ENCODE results near the gene PRKCE.
A peak's percentile ranks its signal among the peaks of the same experiment; 100 is the strongest.

The PRKCE gene

GRCh38 chr2:45951025-45951727, 299.7 kb downstream of the PRKCE start:
- in situ Hi-C loops (cut with HindIII; ENCODE audit: low pct_unique_long_range_greater_than_20kb, low sequenced_read_pairs) = no loop called here
- no peak for TF ChIP-seq JUND (IDR thresholded peaks at IDR 0.05; ENCODE audit: low read depth)
- no peak for DNase-seq (ENCODE audit: low read depth in 1 of 2, low spot score in 1 of 2)

- TF ChIP-seq JUND (IDR thresholded peaks at IDR 0.05; ENCODE audit: low read depth) = no peak
- in situ Hi-C loops (cut with HindIII; ENCODE audit: low pct_unique_long_range_greater_than_20kb, low sequenced_read_pairs) = no loop called here
- DNase-seq (ENCODE audit: low read depth in 1 of 2, low spot score in 1 of 2) = no peak
These were observed 301.1 kb downstream of the PRKCE start for GRCh38 chr2:45952591-45952990.

GRCh38 chr2:45953376-45954027, 302.0 kb downstream of the PRKCE start:
- no peak for TF ChIP-seq JUND (IDR thresholded peaks at IDR 0.05; ENCODE audit: low read depth)
- DNase-seq (ENCODE audit: low read depth in 1 of 2, low spot score in 1 of 2) = no peak
- in situ Hi-C loops (cut with HindIII; ENCODE audit: low pct_unique_long_range_greater_than_20kb, low sequenced_read_pairs) = no loop called here

- no peak for TF ChIP-seq JUND (IDR thresholded peaks at IDR 0.05; ENCODE audit: low read depth)
- no peak for DNase-seq (ENCODE audit: low read depth in 1 of 2, low spot score in 1 of 2)
- in situ Hi-C loops (cut with HindIII; ENCODE audit: low pct_unique_long_range_greater_than_20kb, low sequenced_read_pairs) = no loop called here
These were observed 302.9 kb downstream of the PRKCE start for GRCh38 chr2:45954233-45954850.

- TF ChIP-seq JUND (IDR thresholded peaks at IDR 0.05; ENCODE audit: low read depth) = no peak
- in situ Hi-C loops (cut with HindIII; ENCODE audit: low pct_unique_long_range_greater_than_20kb, low sequenced_read_pairs) = no loop called here
- DNase-seq (ENCODE audit: low read depth in 1 of 2, low spot score in 1 of 2) = no peak
These were observed 306.2 kb downstream of the PRKCE start for GRCh38 chr2:45957533-45958227.

GRCh38 chr2:45960057-45960863, 308.8 kb downstream of the PRKCE start:
- in situ Hi-C loops (cut with HindIII; ENCODE audit: low pct_unique_long_range_greater_than_20kb, low sequenced_read_pairs) = no loop called here
- TF ChIP-seq JUND (IDR thresholded peaks at IDR 0.05; ENCODE audit: low read depth) = no peak
- DNase-seq (ENCODE audit: low read depth in 1 of 2, low spot score in 1 of 2) = peak in 1 of 2 experiments; percentile 42

GRCh38 chr2:45962177-45962921, 310.9 kb downstream of the PRKCE start:
- in situ Hi-C loops (cut with HindIII; ENCODE audit: low pct_unique_long_range_greater_than_20kb, low sequenced_read_pairs) = no loop called here
- DNase-seq (ENCODE audit: low read depth in 1 of 2, low spot score in 1 of 2) = peak in 1 of 2 experiments; percentile 57
- no peak for TF ChIP-seq JUND (IDR thresholded peaks at IDR 0.05; ENCODE audit: low read depth)

GRCh38 chr2:45963816-45964215, 312.3 kb downstream of the PRKCE start:
- in situ Hi-C loops (cut with HindIII; ENCODE audit: low pct_unique_long_range_greater_than_20kb, low sequenced_read_pairs) = no loop called here
- DNase-seq (ENCODE audit: low read depth in 1 of 2, low spot score in 1 of 2) = no peak
- no peak for TF ChIP-seq JUND (IDR thresholded peaks at IDR 0.05; ENCODE audit: low read depth)

GRCh38 chr2:45964223-45964841, 312.9 kb downstream of the PRKCE start:
- no peak for TF ChIP-seq JUND (IDR thresholded peaks at IDR 0.05; ENCODE audit: low read depth)
- DNase-seq (ENCODE audit: low read depth in 1 of 2, low spot score in 1 of 2) = peak in 1 of 2 experiments; percentile 31
- in situ Hi-C loops (cut with HindIII; ENCODE audit: low pct_unique_long_range_greater_than_20kb, low sequenced_read_pairs) = no loop called here

- TF ChIP-seq JUND (IDR thresholded peaks at IDR 0.05; ENCODE audit: low read depth) = no peak
- in situ Hi-C loops (cut with HindIII; ENCODE audit: low pct_unique_long_range_greater_than_20kb, low sequenced_read_pairs) = no loop called here
- no peak for DNase-seq (ENCODE audit: low read depth in 1 of 2, low spot score in 1 of 2)
These were observed 313.4 kb downstream of the PRKCE start for GRCh38 chr2:45964906-45965305.

GRCh38 chr2:45965871-45966498, 314.5 kb downstream of the PRKCE start:
- in situ Hi-C loops (cut with HindIII; ENCODE audit: low pct_unique_long_range_greater_than_20kb, low sequenced_read_pairs) = no loop called here
- no peak for TF ChIP-seq JUND (IDR thresholded peaks at IDR 0.05; ENCODE audit: low read depth)
- no peak for DNase-seq (ENCODE audit: low read depth in 1 of 2, low spot score in 1 of 2)
